Mucosa of gallbladder (tissue), 1 donor: ENCODE data around the gene DEPDC4. TPM values are rescaled to one million over a fixed set of nuclear protein-coding genes. Genes with fewer than 3 reads are reported as not detected.
"Not testable (repeated sequence)": the region's sequence is repeated elsewhere in the genome, so short reads cannot be mapped to it uniquely, and the experiment has no call there.

Experiments used
- DNase-seq: peaks from one replicate; pipeline ENCODE4 v3.0.0-alpha.2; 2020; ENCODE audit warnings: low spot score
- total RNA-seq: library from RNA; stranded (reverse); gene quantifications from one replicate; pipeline ENCODE4 v1.2.1, GENCODE V29; 2021
- donor health status: DM: no; HTN: no; CAD: no.

The DEPDC4 gene
- 2.1 TPM for total RNA-seq

GRCh38 chr12:100266835-100267602 is at the start of gene DEPDC4, which contains the start of gene SCYL2:
Gene DEPDC4 (minus strand): TSS chr12:100267079. CDS start chr12:100267076, 3 bp downstream.
Gene SCYL2 (plus strand): TSS chr12:100267177. CDS start chr12:100282971, 15,794 bp downstream.
- DNase-seq = peak; percentile 96

- DNase-seq = no peak
These were observed 44.4 kb upstream of the DEPDC4 start for GRCh38 chr12:100311317-100311716.

- not testable (repeated sequence) for DNase-seq
These were observed 41.3 kb upstream of the DEPDC4 start for GRCh38 chr12:100308138-100308537.

GRCh38 chr12:100304334-100304733 is 37.5 kb upstream of the DEPDC4 start:
- not testable (repeated sequence) for DNase-seq

GRCh38 chr12:100303831-100304230 is 37.0 kb upstream of the DEPDC4 start:
- no peak for DNase-seq

- no peak for DNase-seq
These were observed 35.2 kb upstream of the DEPDC4 start for GRCh38 chr12:100302081-100302480.

GRCh38 chr12:100295764-100296555 is 29.1 kb upstream of the DEPDC4 start:
- no peak for DNase-seq

- not testable (repeated sequence) for DNase-seq
These were observed 27.5 kb upstream of the DEPDC4 start for GRCh38 chr12:100294366-100294765.

- DNase-seq = no peak
These were observed 26.1 kb upstream of the DEPDC4 start for GRCh38 chr12:100293017-100293416.

GRCh38 chr12:100290016-100290415 is 23.1 kb upstream of the DEPDC4 start:
- no peak for DNase-seq

- DNase-seq = no peak
These were observed 22.2 kb upstream of the DEPDC4 start for GRCh38 chr12:100289038-100289437.

- DNase-seq = not testable (repeated sequence)
These were observed 17.7 kb upstream of the DEPDC4 start for GRCh38 chr12:100284556-100284955.

GRCh38 chr12:100279607-100280244 is 12.8 kb upstream of the DEPDC4 start:
- DNase-seq = no peak

- no peak for DNase-seq
These were observed 12.3 kb upstream of the DEPDC4 start for GRCh38 chr12:100279159-100279558.

GRCh38 chr12:100274291-100274690 is 7.4 kb upstream of the DEPDC4 start:
- no peak for DNase-seq

GRCh38 chr12:100273782-100274181 is 6.9 kb upstream of the DEPDC4 start:
- DNase-seq = no peak

- DNase-seq = no peak
These were observed 2.1 kb upstream of the DEPDC4 start for GRCh38 chr12:100268835-100269564.

- DNase-seq = no peak
These were observed 863 bp upstream of the DEPDC4 start for GRCh38 chr12:100267603-100268281.

GRCh38 chr12:100266585-100266834 is 369 bp downstream of the DEPDC4 start:
- peak; percentile 94 for DNase-seq

- DNase-seq = no peak
These were observed 921 bp downstream of the DEPDC4 start for GRCh38 chr12:100265732-100266584.
